ENCODE results near the gene VTCN1.
"Not testable (repeated sequence)": the region's sequence is repeated elsewhere in the genome, so short reads cannot be mapped to it uniquely, and the experiment has no call there.

- not testable (repeated sequence) for TF ChIP-seq CTCF, EP300 (IDR thresholded peaks at IDR 0.05)
Observed at GRCh38 chr1:117119144-117119543, 91.6 kb downstream of the VTCN1 start.

Data from suprapubic skin (tissue), 3 donors.